ENCODE measurements around the gene PRR20E. TPM values are rescaled to one million over a fixed set of nuclear protein-coding genes. Genes with fewer than 3 reads are reported as not detected.
"Not testable (repeated sequence)": the region's sequence is repeated elsewhere in the genome, so short reads cannot be mapped to it uniquely, and the experiment has no call there.

Gene PRR20E
- total RNA-seq: not detected
- long read RNA-seq: 0 reads

GRCh38 chr13:57166897-57167296 lies at the start of gene PRR20E:
PRR20E (plus strand) TSS chr13:57167197; CDS start chr13:57167584, 387 bp downstream.
- WGBS (ENCODE audit: insufficient coverage, low coverage, low lambda C conversion rate, missing lambda C conversion rate): no CpG with 5 or more reads among the region's 22 CpGs
- ATAC-seq; H3K27ac ChIP-seq; intact Hi-C loops (cut with DNase I); H3K36me3 ChIP-seq; H3K4me1 ChIP-seq; H3K9me3 ChIP-seq; DNase-seq; H3K4me3 ChIP-seq; H3K27me3 ChIP-seq: not testable (repeated sequence)

GRCh38 chr13:57123681-57124080 lies 43.3 kb upstream of the PRR20E start:
- no peak overlapping the region for H3K4me3 ChIP-seq
- WGBS (ENCODE audit: insufficient coverage, low coverage, low lambda C conversion rate, missing lambda C conversion rate): 6% methylated on average over 1 of the region's 1 CpG
- peak; percentile 98 to 100 (median 99) for ATAC-seq
- intact Hi-C loops (cut with DNase I): no loop called here
- no peaks in the 10 kb centered on the region for H3K27me3 ChIP-seq
- peak in 2 of 3 donors; percentile 33 to 78 for DNase-seq
- peak overlapping the region; percentile 9 to 58 (median 49) for H3K27ac ChIP-seq
- H3K36me3 ChIP-seq: no peaks in the 10 kb centered on the region
- H3K4me1 ChIP-seq: peaks cover 0 to 12% (median 3%) of the 10 kb centered on the region in 4 donors
- TF ChIP-seq CTCF (IDR thresholded peaks at IDR 0.05): no peak
- no peak for TF ChIP-seq POLR2A (IDR thresholded peaks at IDR 0.05)
- H3K9me3 ChIP-seq: no peaks in the 10 kb centered on the region

- no peaks in the 10 kb centered on the region for H3K36me3 ChIP-seq
- no peak overlapping the region for H3K4me3 ChIP-seq
- DNase-seq: no peak
- 81% methylated on average over 6 of the region's 6 CpGs for WGBS (ENCODE audit: insufficient coverage, low coverage, low lambda C conversion rate, missing lambda C conversion rate)
- no peak overlapping the region for H3K27ac ChIP-seq
- peaks cover 0 to 11% (median 2%) of the 10 kb centered on the region in 4 donors for H3K4me1 ChIP-seq
- TF ChIP-seq CTCF (IDR thresholded peaks at IDR 0.05) (no peak), POLR2A (IDR thresholded peaks at IDR 0.05) (no peak)
- no peaks in the 10 kb centered on the region for H3K9me3 ChIP-seq
- intact Hi-C loops (cut with DNase I): no loop called here
- ATAC-seq: peak in 3 of 4 donors; percentile 30 to 74 (median 53)
- H3K27me3 ChIP-seq: no peaks in the 10 kb centered on the region
Observed at GRCh38 chr13:57128909-57129308, 38.1 kb upstream of the PRR20E start.

- 16% methylated on average over 2 of the region's 2 CpGs for WGBS (ENCODE audit: insufficient coverage, low coverage, low lambda C conversion rate, missing lambda C conversion rate)
Observed at GRCh38 chr13:57136093-57136492, 30.9 kb upstream of the PRR20E start.

More at GRCh38 chr13:57136093-57136492, 30.9 kb upstream of the PRR20E start:
- peak overlapping the region in 2 of 3 donors; percentile 30 to 68 for H3K27ac ChIP-seq
- peak; percentile 40 to 55 (median 54) for ATAC-seq
- intact Hi-C loops (cut with DNase I): no loop called here
- no peak for TF ChIP-seq POLR2A (IDR thresholded peaks at IDR 0.05)
- TF ChIP-seq CTCF (IDR thresholded peaks at IDR 0.05): no peak
- H3K4me1 ChIP-seq: peaks cover 0 to 9% (median 3%) of the 10 kb centered on the region in 4 donors
- peak overlapping the region in 1 of 3 donors; percentile 36 for H3K4me3 ChIP-seq
- DNase-seq: no peak
- no peaks in the 10 kb centered on the region for H3K9me3 ChIP-seq
- no peaks in the 10 kb centered on the region for H3K36me3 ChIP-seq
- H3K27me3 ChIP-seq: no peaks in the 10 kb centered on the region

All from right lobe of liver (tissue), 6 donors.